Stimulated activated CD4-positive, alpha-beta T cell treated with anti-CD3 and anti-CD28 coated beads, TNF-alpha, amount 100 ng/mL, for 4 hours (primary cell): ENCODE data around the gene FOXK1.
A peak's percentile ranks its signal among the peaks of the same experiment; 100 is the strongest.

Experiments used
- DNase-seq, 3 experiments: peaks; one replicate each; pipeline ENCODE4 v3.0.0-alpha.2; 2020; ENCODE audit warnings: low read depth in 3 of 3

FOXK1 gene

GRCh38 chr7:4744391-4745264, 62.5 kb downstream of the FOXK1 start:
- DNase-seq = peak; percentile 36 to 58 (median 46)

GRCh38 chr7:4745265-4745919, 63.3 kb downstream of the FOXK1 start:
- no peak for DNase-seq

DNA sequence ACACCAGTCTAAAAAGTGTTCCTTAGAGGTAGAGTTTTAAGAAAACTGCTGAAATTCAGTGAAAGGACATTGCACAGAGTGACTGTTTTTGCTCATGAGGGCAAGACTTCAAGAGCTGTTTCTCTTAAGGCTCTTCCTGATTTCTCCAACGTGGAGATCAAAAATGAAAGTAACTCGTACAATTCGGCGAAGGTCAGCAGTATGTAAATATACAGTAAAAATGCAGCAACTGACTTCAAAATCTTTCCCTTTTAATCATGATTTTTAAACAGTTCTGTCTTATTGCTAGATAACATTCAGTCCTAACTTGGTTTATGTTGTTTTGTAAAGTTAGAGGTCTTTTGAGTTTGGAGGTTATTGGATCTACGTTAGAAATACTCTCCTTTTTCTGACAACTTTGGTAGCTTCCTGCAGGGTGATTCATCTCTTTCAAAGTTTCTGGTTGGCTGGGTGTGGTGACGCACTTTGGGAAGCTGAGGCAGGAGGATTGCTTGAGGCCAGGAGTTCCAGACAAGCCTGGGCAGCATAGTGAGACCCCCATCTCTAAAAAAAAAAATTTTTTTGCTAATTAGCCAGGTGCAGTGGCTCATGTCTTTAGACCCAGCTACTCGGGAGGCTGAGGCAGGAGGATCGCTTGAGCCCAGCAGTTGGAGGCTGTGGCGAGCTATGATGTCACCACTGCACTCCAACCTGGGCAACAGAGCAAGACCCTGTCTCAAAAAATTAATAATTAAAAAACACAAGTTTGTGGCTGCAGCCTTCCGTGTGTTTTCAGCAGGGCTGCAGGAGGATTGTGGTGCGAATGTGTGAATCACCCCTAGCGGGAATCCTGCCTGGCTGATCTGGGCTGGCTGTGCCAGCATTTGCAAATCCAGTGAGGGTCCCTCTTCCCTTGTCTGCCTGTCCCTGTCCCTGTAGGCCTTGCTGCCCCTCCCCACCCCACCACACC, 64.2 kb downstream of the FOXK1 start:
- no peak for DNase-seq

DNA sequence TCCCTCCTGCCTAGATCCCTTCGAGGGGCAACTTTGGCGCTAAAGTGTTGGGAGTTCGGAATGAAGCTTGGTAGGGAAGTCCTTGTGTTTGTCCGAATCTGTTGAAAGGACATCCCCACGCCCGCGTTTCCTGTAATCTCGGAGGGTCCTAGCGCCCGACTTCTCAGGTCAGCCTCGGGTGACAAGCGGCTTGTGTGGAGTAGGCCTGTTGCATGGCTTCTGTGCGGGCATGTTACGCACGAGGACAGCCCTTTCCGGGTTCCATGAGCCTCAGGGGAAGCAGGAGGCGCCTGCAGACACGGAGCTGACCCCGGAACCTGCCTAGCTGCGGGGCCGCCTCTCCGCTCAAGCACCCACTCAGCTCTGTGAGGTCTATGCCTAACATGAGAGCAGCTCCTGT, 64.9 kb downstream of the FOXK1 start:
- DNase-seq = no peak

DNA sequence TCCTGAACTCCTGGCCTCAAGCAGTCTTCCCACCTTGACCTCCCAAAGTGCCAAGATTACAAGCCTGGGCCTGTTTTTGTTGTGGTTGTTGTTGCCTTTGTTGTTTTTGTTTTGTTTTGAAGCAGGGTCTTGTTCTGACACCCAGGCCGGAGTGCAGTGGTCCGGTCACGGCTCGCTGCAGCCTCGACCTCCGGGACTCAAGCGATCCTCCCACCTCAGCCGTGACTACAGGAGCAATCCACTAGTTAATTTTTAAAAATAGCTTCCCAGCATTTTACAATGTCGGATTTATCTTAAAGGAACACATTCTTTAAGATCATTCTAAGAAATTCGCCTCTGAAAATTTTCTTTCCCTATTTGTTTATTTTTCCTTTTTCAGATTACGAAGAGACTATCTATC, 65.7 kb downstream of the FOXK1 start:
- no peak for DNase-seq

DNA sequence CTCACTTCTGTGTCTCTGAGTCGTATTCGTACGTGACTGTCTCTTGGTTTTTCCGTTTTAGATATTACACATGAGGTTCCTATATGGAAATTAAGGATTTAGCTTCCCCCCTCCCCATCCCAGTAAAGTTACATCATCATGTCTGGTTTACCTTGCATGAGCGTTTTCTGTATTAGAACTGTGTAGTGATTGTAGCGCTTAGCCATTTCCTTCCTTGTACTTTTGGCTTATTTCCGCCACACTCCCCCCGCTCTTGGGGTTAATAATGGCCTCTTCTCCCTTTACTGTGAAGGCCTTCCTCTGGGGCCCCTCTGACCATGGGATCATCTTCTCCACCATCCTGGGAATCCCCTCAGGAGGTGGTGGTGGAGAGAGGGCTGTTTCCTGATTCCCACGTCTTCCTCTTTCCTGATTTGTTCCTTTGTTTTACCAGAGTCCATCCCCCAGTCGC, 66.2 kb downstream of the FOXK1 start:
- DNase-seq = no peak

DNA sequence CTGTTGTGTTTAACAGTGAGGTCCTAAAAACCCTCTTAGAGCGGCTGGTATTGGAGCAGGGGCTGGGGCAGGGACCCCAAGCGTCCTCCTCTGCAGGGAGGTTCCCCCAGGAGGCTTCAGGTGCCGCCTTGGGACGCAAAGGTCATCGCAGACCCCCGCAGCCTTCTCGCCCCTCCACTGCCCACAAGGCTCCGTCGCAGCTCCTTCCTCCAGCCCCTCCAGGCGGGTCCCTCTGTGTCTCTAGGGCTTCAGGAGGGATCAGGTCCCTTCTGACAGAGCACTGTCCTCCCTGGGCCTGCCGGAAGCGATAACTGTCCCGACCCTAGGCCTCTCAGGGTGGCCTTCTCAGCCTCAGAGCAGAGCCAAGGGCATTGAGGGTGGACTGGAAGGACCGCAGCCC, 67.3 kb downstream of the FOXK1 start:
- DNase-seq = no peak

- DNase-seq = no peak
Measured at GRCh38 chr7:4749798-4750197, 67.7 kb downstream of the FOXK1 start.

GRCh38 chr7:4751398-4751947, 69.4 kb downstream of the FOXK1 start:
- DNase-seq = no peak

DNA sequence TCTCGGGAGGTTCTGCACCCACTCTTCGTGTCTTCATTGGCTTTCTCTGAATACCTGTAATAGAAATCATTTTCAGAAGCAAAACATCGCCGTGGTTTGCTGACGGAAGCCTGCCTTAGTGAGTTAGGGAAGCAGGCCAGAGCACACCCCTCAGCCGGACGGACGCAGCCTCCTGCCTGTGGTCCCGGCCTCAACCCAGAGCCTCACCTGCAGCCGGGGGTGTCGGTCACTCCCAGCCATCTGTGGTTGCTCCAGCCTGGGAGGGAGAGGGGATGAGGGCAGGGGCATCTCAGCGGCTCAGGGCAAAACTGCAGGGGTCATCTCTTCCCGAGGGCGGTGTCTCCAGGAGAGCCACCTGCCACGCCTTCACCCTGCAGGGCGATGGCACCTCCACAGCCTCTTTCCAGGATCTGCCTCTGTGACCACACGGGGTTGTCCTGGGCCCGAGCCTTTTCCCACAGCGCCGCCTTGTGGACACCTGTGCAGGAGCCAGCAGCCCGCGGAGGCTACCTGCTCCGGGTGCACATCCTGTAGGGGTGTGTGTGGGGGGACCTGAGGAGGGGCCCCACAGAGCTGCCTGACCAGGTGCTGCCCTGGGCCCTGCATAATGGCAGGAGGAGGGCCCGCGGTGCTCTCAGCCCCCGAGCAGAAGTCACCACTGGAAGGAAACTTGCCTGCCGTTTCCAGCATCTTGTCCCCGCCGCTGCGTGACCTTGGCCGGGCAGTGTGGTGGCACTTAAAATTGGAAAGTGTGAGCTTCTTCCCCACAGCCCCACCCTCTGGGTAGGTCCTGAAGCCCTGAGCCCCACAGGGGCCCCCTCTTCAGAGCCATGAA, 71.7 kb downstream of the FOXK1 start:
- DNase-seq = peak; percentile 67 to 79 (median 75)

DNA sequence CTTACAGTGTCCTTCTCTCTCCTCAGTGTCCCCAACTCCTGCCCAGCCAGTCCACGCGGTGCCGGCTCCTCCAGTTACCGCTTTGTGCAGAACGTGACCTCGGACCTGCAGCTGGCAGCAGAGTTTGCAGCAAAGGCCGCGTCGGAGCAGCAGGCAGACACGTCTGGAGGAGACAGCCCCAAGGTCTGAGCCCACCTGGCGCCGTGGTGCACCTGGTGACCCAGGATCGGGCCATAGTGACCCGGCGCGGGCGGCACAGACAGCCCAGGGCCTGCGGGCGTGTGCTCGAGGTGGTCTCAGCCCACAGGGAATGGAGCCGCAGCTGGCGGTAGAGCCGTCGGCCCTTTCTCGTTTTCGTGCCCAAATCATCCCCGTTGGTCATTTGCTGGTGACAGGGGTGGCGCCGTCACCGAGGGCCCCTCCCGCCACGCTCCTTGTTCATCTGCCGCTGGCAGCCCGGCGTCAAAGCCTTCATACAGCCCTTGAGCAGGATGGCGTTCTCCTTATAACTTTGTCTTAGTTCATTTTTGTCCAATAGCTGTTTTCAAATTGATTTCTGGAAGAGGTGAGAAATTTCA, 72.4 kb downstream of the FOXK1 start:
- no peak for DNase-seq

- no peak for DNase-seq
Measured at GRCh38 chr7:4755045-4755444, 73.0 kb downstream of the FOXK1 start.

DNA sequence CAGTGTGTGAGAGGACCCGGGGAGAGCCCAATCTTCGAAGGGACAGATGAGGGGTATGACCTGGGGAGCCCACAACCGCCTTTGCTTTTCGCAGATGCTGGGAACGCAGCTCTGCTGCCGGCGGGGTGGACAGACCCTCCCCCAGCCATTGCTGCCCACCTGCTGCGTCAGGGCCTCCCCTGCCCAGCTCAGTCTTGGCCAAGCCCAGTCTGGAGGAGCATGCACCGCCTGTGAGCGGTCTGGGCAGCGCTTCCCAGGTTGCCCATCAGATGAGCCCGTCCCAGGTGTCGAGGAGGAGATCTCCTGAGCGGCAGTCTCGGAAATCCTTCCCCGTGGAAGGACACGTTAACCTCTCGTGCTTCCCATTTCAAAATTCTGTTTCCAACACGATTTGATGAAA, 76.0 kb downstream of the FOXK1 start:
- no peak for DNase-seq

- DNase-seq = no peak
Measured at GRCh38 chr7:4758791-4759190, 76.7 kb downstream of the FOXK1 start.

GRCh38 chr7:4759211-4759610, 77.1 kb downstream of the FOXK1 start:
- DNase-seq = no peak

DNA sequence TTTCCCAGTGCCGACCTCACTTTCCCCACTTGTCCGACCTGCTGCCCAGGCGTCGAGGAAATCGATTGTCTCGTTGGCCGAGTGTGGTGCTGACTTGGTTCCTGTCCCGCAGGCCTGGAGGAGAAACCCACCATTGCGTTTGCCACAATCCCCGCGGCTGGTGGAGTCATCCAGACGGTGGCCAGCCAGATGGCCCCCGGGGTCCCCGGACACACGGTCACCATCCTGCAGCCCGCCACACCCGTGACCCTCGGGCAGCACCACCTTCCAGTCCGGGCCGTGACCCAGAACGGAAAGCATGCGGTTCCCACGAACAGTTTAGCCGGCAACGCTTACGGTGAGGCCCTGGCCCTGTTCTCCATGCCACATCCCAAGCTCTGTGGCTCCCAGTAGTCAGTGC, 78.9 kb downstream of the FOXK1 start:
- DNase-seq = no peak

GRCh38 chr7:4762121-4763055, 80.3 kb downstream of the FOXK1 start:
- no peak for DNase-seq

- DNase-seq = no peak
Measured at GRCh38 chr7:4763091-4763793, 81.1 kb downstream of the FOXK1 start.

- DNase-seq = no peak
Measured at GRCh38 chr7:4763794-4764185, 81.7 kb downstream of the FOXK1 start.
